GM12865 (cell line): ENCODE data around the gene CADM1.

Experiments
- DNase-seq: peaks from one replicate; pipeline ENCODE4 v3.0.0; 2010; ENCODE audit warnings: low read depth
- H3K4me3 ChIP-seq: 2 replicates; pipeline ENCODE4 v1.5.1; 2011; ENCODE audit warnings: mild to moderate bottlenecking, low read depth, low read length, control low read depth
- TF ChIP-seq, protein P1 (sequence below): IDR thresholded peaks from 2 replicates; pipeline ENCODE4 v1.5.1; 2011; ENCODE audit warnings: low read length, control low read depth, low read depth, inconsistent platforms; ENCODE audit not compliant: insufficient read depth; ENCODE audit errors: missing control alignments

The CADM1 gene

GRCh38 chr11:115365907-115366306 lies 138.3 kb downstream of the CADM1 start:
- no peak overlapping the region for H3K4me3 ChIP-seq
- TF ChIP-seq, protein P1, sequence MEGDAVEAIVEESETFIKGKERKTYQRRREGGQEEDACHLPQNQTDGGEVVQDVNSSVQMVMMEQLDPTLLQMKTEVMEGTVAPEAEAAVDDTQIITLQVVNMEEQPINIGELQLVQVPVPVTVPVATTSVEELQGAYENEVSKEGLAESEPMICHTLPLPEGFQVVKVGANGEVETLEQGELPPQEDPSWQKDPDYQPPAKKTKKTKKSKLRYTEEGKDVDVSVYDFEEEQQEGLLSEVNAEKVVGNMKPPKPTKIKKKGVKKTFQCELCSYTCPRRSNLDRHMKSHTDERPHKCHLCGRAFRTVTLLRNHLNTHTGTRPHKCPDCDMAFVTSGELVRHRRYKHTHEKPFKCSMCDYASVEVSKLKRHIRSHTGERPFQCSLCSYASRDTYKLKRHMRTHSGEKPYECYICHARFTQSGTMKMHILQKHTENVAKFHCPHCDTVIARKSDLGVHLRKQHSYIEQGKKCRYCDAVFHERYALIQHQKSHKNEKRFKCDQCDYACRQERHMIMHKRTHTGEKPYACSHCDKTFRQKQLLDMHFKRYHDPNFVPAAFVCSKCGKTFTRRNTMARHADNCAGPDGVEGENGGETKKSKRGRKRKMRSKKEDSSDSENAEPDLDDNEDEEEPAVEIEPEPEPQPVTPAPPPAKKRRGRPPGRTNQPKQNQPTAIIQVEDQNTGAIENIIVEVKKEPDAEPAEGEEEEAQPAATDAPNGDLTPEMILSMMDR = no peak
- no peak for DNase-seq

GRCh38 chr11:115364896-115365295 lies 139.3 kb downstream of the CADM1 start:
- TF ChIP-seq, protein P1 = no peak
- no peak overlapping the region for H3K4me3 ChIP-seq
- no peak for DNase-seq

DNA sequence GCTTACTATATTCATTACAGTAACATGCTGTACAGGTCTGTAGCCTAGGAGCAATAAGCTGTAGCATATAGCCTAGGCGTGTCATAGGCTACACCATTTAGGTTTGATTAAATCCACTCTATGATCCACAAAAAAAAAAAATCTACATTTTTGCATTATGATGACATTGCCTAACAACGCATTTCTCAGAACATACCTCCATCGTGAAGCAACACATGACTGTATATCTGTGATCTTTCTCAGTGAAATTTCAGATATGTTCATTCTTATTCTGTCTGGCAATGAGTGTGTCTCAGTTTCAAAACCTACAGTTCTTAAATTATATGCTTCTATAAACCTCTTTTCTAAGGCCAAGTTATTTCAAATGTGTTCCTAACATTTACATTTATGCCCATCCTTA lies 140.3 kb downstream of the CADM1 start:
- no peak for DNase-seq
- no peak overlapping the region for H3K4me3 ChIP-seq
- TF ChIP-seq, protein P1 = no peak

- H3K4me3 ChIP-seq = no peak overlapping the region
- no peak for DNase-seq
- TF ChIP-seq, protein P1 = no peak
These were observed 140.8 kb downstream of the CADM1 start for GRCh38 chr11:115363426-115363825.

DNA sequence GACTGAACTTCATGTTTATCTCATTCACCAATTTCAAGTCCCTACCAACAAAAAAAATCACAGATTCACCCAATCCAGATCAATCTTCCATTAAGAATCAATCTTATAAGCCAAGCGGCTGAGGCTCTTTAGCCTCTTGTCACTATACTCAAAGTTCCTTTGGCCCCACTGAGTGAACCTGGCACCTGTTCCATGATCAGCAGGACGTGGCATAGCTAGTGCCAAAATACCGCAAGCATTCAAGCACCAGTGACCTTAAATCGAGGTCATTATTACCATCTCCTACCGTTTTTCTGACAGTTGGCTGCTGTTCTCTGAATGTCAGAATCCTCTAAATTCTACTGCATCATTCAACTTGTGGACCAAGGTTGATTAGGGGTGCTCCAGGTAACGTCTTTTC lies 141.2 kb downstream of the CADM1 start:
- TF ChIP-seq, protein P1 = no peak
- no peak overlapping the region for H3K4me3 ChIP-seq
- DNase-seq = no peak

GRCh38 chr11:115361025-115361424 lies 143.2 kb downstream of the CADM1 start:
- no peak overlapping the region for H3K4me3 ChIP-seq
- DNase-seq = no peak
- TF ChIP-seq, protein P1 = no peak

- H3K4me3 ChIP-seq = no peak overlapping the region
- TF ChIP-seq, protein P1 = no peak
- no peak for DNase-seq
These were observed 143.9 kb downstream of the CADM1 start for GRCh38 chr11:115360186-115360824.
